NCI-H2107 (cell line): ENCODE data around the gene SLC22A5.

Experiments used
- DNase-seq: peaks from one replicate; lab custom pipeline; 2025; lab: John Stamatoyannopoulos, UW

The SLC22A5 gene

GRCh38 chr5:132369474-132370180 lies at the start of gene SLC22A5:
SLC22A5 (plus strand) TSS chr5:132369710; CDS start chr5:132369973, 263 bp downstream.
- no peak for DNase-seq

- DNase-seq = no peak
Observed at GRCh38 chr5:132319975-132320374, 49.5 kb upstream of the SLC22A5 start.

GRCh38 chr5:132321109-132321721 lies 48.3 kb upstream of the SLC22A5 start:
- no peak for DNase-seq

GRCh38 chr5:132322266-132322665 lies 47.2 kb upstream of the SLC22A5 start:
- DNase-seq = no peak

- DNase-seq = no peak
Observed at GRCh38 chr5:132323202-132323601, 46.3 kb upstream of the SLC22A5 start.

- no peak for DNase-seq
Observed at GRCh38 chr5:132325691-132326090, 43.8 kb upstream of the SLC22A5 start.

- no peak for DNase-seq
Observed at GRCh38 chr5:132327252-132327955, 42.1 kb upstream of the SLC22A5 start.

GRCh38 chr5:132334812-132335211 lies 34.7 kb upstream of the SLC22A5 start:
- no peak for DNase-seq

GRCh38 chr5:132335402-132335801 lies 34.1 kb upstream of the SLC22A5 start:
- DNase-seq = no peak

- DNase-seq = no peak
Observed at GRCh38 chr5:132339502-132339901, 30.0 kb upstream of the SLC22A5 start.

- DNase-seq = no peak
Observed at GRCh38 chr5:132342291-132343180, 27.0 kb upstream of the SLC22A5 start.

- DNase-seq = no peak
Observed at GRCh38 chr5:132344775-132345514, 24.6 kb upstream of the SLC22A5 start.

- DNase-seq = no peak
Observed at GRCh38 chr5:132353486-132353995, 16.0 kb upstream of the SLC22A5 start.

GRCh38 chr5:132354381-132355139 lies 14.9 kb upstream of the SLC22A5 start:
- DNase-seq = no peak

- DNase-seq = no peak
Observed at GRCh38 chr5:132355140-132355765, 14.3 kb upstream of the SLC22A5 start.

GRCh38 chr5:132358775-132359174 lies 10.7 kb upstream of the SLC22A5 start:
- no peak for DNase-seq

- DNase-seq = no peak
Observed at GRCh38 chr5:132362086-132362485, 7.4 kb upstream of the SLC22A5 start.

- DNase-seq = no peak
Observed at GRCh38 chr5:132363431-132364112, 5.9 kb upstream of the SLC22A5 start.

GRCh38 chr5:132364319-132364718 lies 5.2 kb upstream of the SLC22A5 start:
- DNase-seq = no peak
